BE2C (cell line): ENCODE measurements around the gene PRKD3.

Source experiments
- DNase-seq: peaks from one replicate; pipeline ENCODE4 v3.0.0-alpha.2; 2020
- H3K27me3 ChIP-seq: fragments of 250-450 bp; sonication (Bioruptor Pico); 2 replicates; pipeline ENCODE4 v1.5.1; 2020; ENCODE audit warnings: mild to moderate bottlenecking
- H3K36me3 ChIP-seq: fragments of 250-450 bp; sonication (Bioruptor Pico); 2 replicates; pipeline ENCODE4 v1.5.1; 2020; ENCODE audit warnings: mild to moderate bottlenecking
- H3K4me1 ChIP-seq: fragments of 250-450 bp; sonication (Bioruptor Pico); 2 replicates; pipeline ENCODE4 v1.5.1; 2020
- H3K4me3 ChIP-seq: 2 replicates; pipeline ENCODE4 v1.5.1; 2011; ENCODE audit warnings: low read depth, low read length
- H3K9me3 ChIP-seq: fragments of 250-450 bp; sonication (Bioruptor Pico); 2 replicates; pipeline ENCODE4 v1.5.1; 2020
- CTCF ChIP-seq: IDR thresholded peaks from 2 replicates; pipeline ENCODE4 v1.5.1; 2012; ENCODE audit warnings: mild to moderate bottlenecking, low read depth, low read length

The PRKD3 gene

DNA sequence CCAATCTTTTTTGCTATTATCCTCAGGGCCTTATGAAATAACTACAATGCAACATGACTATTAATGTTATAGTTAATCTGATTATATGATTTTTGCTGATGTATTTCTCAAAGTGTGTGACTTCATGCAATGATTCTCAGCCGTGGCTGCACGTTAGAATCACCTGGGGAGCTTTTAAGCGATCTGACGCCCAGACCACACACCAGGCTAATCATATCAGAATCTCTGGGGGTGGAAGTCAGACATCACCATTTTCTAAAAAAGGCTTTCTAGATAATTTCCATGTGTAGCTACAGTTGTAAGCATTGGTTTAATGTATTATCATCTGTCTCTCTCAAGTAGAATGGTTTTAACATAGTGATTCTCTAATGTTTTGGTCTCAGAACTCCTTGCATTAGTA is 14.3 kb upstream of the PRKD3 start:
- DNase-seq, result no peak
- H3K4me3 ChIP-seq, result no peak overlapping the region
- peaks cover 19% of the 10 kb centered on the region for H3K4me1 ChIP-seq
- H3K36me3 ChIP-seq, result no peaks in the 10 kb centered on the region
- H3K9me3 ChIP-seq, result no peaks in the 10 kb centered on the region
- TF ChIP-seq CTCF, result no peak
- H3K27me3 ChIP-seq, result no peaks in the 10 kb centered on the region

GRCh38 chr2:37337620-37338280 is 13.1 kb upstream of the PRKD3 start:
- H3K4me1 ChIP-seq, result peaks cover 14% of the 10 kb centered on the region

GRCh38 chr2:37335604-37336003 is 11.0 kb upstream of the PRKD3 start:
- peaks cover 11% of the 10 kb centered on the region for H3K4me1 ChIP-seq
- no peaks in the 10 kb centered on the region for H3K27me3 ChIP-seq
- no peak overlapping the region for H3K4me3 ChIP-seq
- no peak for DNase-seq
- H3K9me3 ChIP-seq, result no peaks in the 10 kb centered on the region
- no peak for TF ChIP-seq CTCF
- no peaks in the 10 kb centered on the region for H3K36me3 ChIP-seq

More at GRCh38 chr2:37337620-37338280, 13.1 kb upstream of the PRKD3 start:
- no peak for DNase-seq
- Histone ChIP-seq H3K9me3 (no peaks in the 10 kb centered on the region), H3K27me3 (no peaks in the 10 kb centered on the region), H3K36me3 (no peaks in the 10 kb centered on the region), H3K4me3 (no peak overlapping the region)
- TF ChIP-seq CTCF, result no peak

DNA sequence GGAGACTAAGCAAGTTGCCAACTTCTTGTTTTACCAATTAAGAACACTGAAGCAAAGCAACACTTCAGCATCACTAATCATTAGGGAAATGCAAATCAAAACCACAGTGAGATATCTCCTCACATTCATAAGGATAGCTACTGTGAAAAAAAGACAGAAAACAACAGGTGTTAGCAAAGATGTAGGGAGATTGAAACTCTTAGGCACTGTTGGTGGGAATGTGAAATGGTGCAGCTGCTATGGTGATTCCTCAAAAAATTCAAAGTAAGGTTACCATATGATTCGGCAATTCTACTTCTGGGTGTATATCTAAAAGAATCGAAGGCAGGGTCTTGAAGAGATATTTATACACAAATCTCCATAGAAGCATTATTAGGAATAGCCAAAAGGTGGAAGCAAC is 8.6 kb upstream of the PRKD3 start:
- H3K4me1 ChIP-seq, result no peaks in the 10 kb centered on the region; the same call in 1 of the 2 replicates
- H3K27me3 ChIP-seq, result no peaks in the 10 kb centered on the region
- no peaks in the 10 kb centered on the region for H3K36me3 ChIP-seq
- no peak overlapping the region for H3K4me3 ChIP-seq
- H3K9me3 ChIP-seq, result no peaks in the 10 kb centered on the region
- no peak for TF ChIP-seq CTCF
- no peak for DNase-seq

- no peak for DNase-seq
- no peak overlapping the region for H3K4me3 ChIP-seq
- no peak for TF ChIP-seq CTCF
- H3K36me3 ChIP-seq, result no peaks in the 10 kb centered on the region
- H3K4me1 ChIP-seq, result no peaks in the 10 kb centered on the region
- no peaks in the 10 kb centered on the region for H3K9me3 ChIP-seq
- H3K27me3 ChIP-seq, result no peaks in the 10 kb centered on the region
Measured at GRCh38 chr2:37332560-37332959, 7.9 kb upstream of the PRKD3 start.

GRCh38 chr2:37330681-37331080 is 6.0 kb upstream of the PRKD3 start:
- no peak for TF ChIP-seq CTCF
- H3K4me3 ChIP-seq, result no peak overlapping the region
- no peaks in the 10 kb centered on the region for H3K27me3 ChIP-seq
- H3K4me1 ChIP-seq, result no peaks in the 10 kb centered on the region
- no peaks in the 10 kb centered on the region for H3K36me3 ChIP-seq
- DNase-seq, result no peak
- no peaks in the 10 kb centered on the region for H3K9me3 ChIP-seq
